ENCODE data around the gene TCHH. TPM values are rescaled to one million over a fixed set of nuclear protein-coding genes. Genes with fewer than 3 reads are reported as not detected.
"Not testable (repeated sequence)": the region's sequence is repeated elsewhere in the genome, so short reads cannot be mapped to it uniquely, and the experiment has no call there.

Gene TCHH
- total RNA-seq, 1 donor from 2014 or later = not detected

DNA sequence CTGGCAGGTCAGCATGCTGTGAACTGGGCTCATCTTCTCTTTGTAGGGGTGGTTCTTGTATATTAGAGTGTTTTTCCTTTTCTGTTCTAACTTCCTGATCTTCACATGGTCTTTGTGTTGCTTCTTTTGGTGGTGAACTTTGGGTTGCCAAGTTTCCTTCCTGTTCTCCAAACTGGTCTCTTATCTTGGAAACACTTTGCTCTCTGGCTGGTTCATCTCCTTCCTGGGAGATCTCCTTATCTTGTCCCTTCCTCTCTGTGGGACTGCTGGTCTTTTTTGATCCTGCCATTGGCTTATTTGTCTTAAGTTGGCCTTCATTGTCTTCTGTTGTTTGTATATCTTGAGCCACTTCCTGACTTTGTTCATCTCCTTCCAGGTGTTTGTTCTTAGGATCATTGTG, 28.5 kb downstream of the TCHH start:
- H3K4me1 Mint-ChIP-seq = no peaks in the 10 kb centered on the region
- no peak for DNase-seq (ENCODE audit: low read depth, low spot score)
- no peaks in the 10 kb centered on the region for H3K36me3 Mint-ChIP-seq (ENCODE audit: low read depth)
- peaks cover 2% of the 10 kb centered on the region for H3K27me3 Mint-ChIP-seq (ENCODE audit: low read depth)
- no peaks in the 10 kb centered on the region for H3K9me3 Mint-ChIP-seq
- TF ChIP-seq, protein P1, sequence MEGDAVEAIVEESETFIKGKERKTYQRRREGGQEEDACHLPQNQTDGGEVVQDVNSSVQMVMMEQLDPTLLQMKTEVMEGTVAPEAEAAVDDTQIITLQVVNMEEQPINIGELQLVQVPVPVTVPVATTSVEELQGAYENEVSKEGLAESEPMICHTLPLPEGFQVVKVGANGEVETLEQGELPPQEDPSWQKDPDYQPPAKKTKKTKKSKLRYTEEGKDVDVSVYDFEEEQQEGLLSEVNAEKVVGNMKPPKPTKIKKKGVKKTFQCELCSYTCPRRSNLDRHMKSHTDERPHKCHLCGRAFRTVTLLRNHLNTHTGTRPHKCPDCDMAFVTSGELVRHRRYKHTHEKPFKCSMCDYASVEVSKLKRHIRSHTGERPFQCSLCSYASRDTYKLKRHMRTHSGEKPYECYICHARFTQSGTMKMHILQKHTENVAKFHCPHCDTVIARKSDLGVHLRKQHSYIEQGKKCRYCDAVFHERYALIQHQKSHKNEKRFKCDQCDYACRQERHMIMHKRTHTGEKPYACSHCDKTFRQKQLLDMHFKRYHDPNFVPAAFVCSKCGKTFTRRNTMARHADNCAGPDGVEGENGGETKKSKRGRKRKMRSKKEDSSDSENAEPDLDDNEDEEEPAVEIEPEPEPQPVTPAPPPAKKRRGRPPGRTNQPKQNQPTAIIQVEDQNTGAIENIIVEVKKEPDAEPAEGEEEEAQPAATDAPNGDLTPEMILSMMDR (conservative IDR thresholded peaks at IDR 0.05) = no peak
- H3K4me3 Mint-ChIP-seq = no peak overlapping the region
- no peak overlapping the region for H3K27ac Mint-ChIP-seq (ENCODE audit: unreplicated experiment)

DNA sequence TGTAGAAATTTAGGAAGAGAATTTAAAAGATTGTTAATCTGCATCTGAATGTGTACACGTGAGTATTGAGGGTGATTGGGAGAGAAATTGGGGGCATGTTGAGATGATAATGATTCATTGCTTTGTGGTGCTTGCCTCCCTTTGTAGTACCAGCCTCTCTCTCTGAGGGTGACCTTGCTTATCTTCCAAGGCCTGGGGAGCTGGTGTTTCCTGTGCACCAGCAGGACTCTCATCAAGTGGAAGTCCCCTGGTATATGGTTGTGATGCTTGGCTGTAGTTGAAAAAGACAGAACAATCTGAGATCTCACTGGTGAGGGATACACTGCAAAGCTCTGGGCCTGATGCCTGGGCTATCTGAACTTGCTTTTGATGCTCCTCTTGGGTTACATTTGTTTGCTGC, 30.4 kb downstream of the TCHH start:
- no peaks in the 10 kb centered on the region for H3K36me3 Mint-ChIP-seq (ENCODE audit: low read depth)
- DNase-seq (ENCODE audit: low read depth, low spot score) = no peak
- H3K4me1 Mint-ChIP-seq = no peaks in the 10 kb centered on the region
- no peaks in the 10 kb centered on the region for H3K27me3 Mint-ChIP-seq (ENCODE audit: low read depth)
- TF ChIP-seq, protein P1 (conservative IDR thresholded peaks at IDR 0.05) = no peak
- H3K4me3 Mint-ChIP-seq = no peak overlapping the region
- no peaks in the 10 kb centered on the region for H3K9me3 Mint-ChIP-seq
- no peak overlapping the region for H3K27ac Mint-ChIP-seq (ENCODE audit: unreplicated experiment)

DNA sequence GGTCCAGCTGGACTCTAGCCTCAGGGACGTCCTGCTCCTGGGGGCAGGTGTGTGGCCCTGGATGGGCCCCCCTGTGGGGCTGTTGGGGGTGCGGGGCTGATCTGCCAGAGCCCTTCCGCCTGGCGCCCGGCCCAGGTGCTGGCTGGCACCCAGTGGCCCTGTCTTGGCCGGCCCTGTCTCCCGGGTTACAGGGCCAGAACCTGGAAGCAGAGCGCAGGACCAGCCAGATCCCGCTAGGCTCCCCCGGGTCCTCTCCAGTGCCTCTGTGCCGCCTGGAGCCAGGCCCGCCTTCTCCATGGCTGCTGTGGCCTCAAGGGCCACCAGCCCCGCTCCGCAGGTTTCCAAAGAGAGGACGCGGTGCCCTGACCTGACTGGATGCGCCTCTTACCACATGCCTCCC, 34.2 kb downstream of the TCHH start:
- not testable (repeated sequence) for H3K27me3 Mint-ChIP-seq (ENCODE audit: low read depth)

DNA sequence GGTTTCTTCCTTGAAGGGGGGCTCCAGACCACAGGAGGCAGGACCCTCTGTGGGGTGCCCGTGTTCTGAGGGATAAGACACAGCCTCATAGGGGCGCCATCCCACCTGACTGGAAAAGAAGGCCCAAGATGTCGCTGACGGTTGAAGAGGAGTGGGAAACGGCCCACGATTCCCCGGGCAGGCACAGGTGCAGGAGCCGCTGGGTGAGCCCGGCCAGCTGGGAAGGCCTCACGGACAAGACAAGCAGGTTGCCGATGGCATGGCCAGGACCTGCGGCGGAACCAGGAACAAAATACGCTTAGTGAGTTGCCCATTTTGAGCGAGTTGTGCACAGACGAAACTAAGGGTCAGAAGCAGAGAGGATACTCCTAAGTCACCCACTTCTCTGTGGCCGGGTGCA, 34.8 kb downstream of the TCHH start:
- H3K9me3 Mint-ChIP-seq; DNase-seq (ENCODE audit: low read depth, low spot score); H3K4me1 Mint-ChIP-seq; H3K36me3 Mint-ChIP-seq (ENCODE audit: low read depth); H3K27ac Mint-ChIP-seq (ENCODE audit: unreplicated experiment); H3K4me3 Mint-ChIP-seq; H3K27me3 Mint-ChIP-seq (ENCODE audit: low read depth): not testable (repeated sequence)

More for the DNA sequence above, 34.2 kb downstream of the TCHH start:
- H3K9me3 Mint-ChIP-seq; H3K27ac Mint-ChIP-seq (ENCODE audit: unreplicated experiment); H3K4me3 Mint-ChIP-seq; H3K36me3 Mint-ChIP-seq (ENCODE audit: low read depth); H3K4me1 Mint-ChIP-seq; DNase-seq (ENCODE audit: low read depth, low spot score): not testable (repeated sequence)

DNA sequence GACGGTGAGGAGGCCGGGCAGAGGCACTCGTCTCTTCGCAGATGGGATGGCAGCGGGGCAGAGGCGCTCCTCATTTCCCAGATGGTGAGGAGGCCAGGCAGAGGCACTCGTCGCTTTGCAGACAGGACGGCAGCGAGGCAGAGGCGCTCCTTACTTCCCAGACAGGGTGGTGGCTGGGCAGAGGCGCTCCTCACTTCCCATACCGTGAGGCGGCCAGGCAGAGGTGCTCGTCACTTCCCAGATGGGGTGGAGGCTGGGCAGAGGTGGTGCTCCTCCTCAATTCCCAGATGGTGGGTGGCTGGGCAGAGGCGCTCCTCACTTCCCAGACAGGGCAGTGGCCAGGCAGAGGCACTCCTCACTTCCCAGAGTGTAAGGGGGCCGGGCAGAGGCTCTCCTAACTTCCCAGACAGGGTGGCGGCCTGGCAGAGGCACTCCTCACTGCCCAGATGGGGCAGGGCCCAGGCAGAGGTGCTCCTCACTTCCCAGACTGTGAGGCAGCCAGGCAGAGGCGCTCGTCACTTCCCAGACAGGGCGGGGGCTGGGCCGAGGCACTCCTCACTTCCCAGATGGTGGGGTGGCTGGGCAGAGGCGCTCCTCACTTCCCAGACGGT, 36.3 kb downstream of the TCHH start:
- Mint-ChIP-seq H3K4me1 (no peaks in the 10 kb centered on the region), H3K36me3 (ENCODE audit: low read depth) (no peaks in the 10 kb centered on the region), H3K9me3 (peaks cover 4% of the 10 kb centered on the region), H3K4me3 (no peak overlapping the region), H3K27ac (ENCODE audit: unreplicated experiment) (no peak overlapping the region), H3K27me3 (ENCODE audit: low read depth) (peaks cover 16% of the 10 kb centered on the region)
- DNase-seq (ENCODE audit: low read depth, low spot score) = no peak
- TF ChIP-seq, protein P1 (conservative IDR thresholded peaks at IDR 0.05) = no peak

DNA sequence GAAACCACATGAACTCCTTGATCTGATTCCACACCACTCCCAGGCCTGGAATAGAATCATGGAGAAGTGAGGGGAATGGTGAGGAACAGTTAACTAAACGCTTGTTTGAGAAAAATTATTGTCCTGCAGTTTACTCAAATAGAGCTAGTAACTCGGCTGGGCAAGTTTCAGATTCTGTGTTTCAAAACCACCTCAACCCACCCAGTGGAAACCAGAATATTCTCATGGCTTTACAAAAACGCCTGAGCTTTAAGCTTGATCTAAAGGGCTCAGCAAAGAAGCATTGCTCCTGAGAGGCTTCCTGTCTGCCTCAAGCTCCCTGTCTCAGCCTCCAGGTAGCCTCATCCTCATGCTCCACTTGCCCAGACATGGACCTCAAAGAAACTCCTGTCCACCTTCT, 42.9 kb downstream of the TCHH start:
- no peak for DNase-seq (ENCODE audit: low read depth, low spot score)
- no peaks in the 10 kb centered on the region for H3K36me3 Mint-ChIP-seq (ENCODE audit: low read depth)
- H3K4me1 Mint-ChIP-seq = no peaks in the 10 kb centered on the region
- no peak overlapping the region for H3K27ac Mint-ChIP-seq (ENCODE audit: unreplicated experiment)
- peaks cover 71% of the 10 kb centered on the region for H3K27me3 Mint-ChIP-seq (ENCODE audit: low read depth)
- H3K9me3 Mint-ChIP-seq = no peaks in the 10 kb centered on the region
- H3K4me3 Mint-ChIP-seq = no peak overlapping the region
- TF ChIP-seq, protein P1 (conservative IDR thresholded peaks at IDR 0.05) = no peak

All from neural crest cell (in vitro differentiated cells).